GM19438 (cell line): Measurements from ENCODE around the gene CNGA4.
"Not testable (repeated sequence)": the region's sequence is repeated elsewhere in the genome, so short reads cannot be mapped to it uniquely, and the experiment has no call there.

Source experiments
- ATAC-seq: cut with Tn5 transposase; IDR thresholded peaks from one replicate; pipeline ENCODE4 v1.9.1; 2021; ENCODE audit warnings: low read depth; ENCODE audit not compliant: unreplicated experiment

Gene CNGA4

DNA sequence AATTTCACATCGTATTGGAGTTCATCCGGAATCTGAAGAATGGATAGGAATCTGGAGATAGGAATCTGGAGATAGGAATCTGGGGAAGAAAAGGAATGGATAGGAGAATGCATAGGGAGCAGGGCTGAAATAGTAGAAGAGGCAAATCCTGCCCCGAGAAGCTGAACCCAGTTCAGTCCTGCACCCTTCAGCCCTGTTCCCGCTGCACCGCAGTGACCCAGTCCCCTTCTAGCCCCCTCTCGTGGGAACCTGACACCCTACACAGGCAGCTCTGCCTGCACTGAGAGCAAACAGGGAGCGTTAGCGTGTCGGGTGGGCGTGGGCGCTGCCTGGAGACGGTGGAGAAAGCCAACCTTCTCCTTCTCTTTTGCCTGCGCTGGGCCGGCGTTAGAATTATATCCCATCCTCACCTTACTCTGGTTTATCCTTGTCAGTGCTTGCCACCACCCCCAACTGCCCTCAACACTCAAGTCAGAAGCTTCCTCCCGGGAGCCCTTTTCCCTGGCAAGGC is 19.7 kb downstream of the CNGA4 start:
- ATAC-seq, result no peak

DNA sequence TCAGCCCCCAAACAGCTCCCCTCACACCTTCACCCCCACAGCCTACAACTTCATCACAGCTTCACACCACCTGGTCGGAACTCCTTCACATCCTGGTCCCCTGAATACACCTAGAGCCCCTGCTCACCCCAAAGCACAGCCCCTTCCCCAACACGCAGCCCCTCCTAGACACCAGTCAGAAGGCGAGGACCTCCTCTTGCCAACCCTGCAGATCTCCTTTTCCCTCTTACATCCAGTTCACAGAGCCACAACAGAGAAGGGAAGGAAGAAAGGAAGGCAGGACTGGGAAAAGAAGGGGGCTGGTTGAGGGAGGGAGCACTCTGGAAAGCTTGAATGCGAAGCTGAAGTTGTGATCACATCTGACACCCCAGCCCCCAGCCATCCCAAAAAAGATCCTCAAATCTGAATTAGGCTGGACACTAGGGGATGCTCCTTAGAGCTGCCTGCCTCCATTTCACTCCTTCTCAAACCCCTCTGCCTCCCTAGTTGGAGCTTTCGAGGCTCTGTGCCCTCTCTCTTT is 21.4 kb downstream of the CNGA4 start:
- no peak for ATAC-seq

DNA sequence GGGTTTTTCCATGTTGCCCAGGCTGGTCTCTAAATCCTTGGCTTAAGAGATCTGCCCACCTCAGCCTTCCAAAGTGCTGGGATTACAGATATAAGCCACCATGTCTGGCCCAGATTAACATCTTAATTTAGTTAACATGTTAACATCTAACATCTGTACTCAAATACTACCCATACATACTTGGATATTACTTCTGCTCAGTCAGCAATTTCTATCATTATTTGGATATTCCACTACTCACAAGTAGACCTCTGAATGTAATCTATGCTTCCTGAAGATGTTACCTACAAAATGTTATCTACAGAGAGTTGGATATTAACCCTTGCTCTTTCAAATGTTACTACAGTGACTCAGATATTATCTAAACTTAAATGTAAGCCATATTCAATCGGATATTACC is 24.8 kb downstream of the CNGA4 start:
- ATAC-seq, result no peak

DNA sequence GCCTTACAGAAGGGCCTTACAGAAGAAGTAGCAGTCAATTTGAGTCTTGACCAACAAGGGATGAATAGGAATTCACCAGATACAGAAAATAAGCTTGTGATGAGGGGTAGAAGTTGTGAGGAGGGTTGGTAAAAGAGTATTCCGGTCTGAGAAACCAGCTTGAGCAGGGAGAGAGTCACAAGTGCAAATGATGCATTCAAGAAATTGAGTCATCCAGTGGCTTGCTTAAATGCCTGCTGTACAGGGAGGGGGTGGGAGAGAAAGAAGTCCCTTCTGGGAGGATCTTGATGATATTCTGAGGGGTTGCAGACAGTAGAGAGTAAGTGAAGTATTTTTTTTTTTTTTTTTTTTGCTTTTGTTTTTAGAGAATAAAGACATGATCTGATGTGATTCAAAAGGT is 29.9 kb downstream of the CNGA4 start:
- ATAC-seq, result no peak

DNA sequence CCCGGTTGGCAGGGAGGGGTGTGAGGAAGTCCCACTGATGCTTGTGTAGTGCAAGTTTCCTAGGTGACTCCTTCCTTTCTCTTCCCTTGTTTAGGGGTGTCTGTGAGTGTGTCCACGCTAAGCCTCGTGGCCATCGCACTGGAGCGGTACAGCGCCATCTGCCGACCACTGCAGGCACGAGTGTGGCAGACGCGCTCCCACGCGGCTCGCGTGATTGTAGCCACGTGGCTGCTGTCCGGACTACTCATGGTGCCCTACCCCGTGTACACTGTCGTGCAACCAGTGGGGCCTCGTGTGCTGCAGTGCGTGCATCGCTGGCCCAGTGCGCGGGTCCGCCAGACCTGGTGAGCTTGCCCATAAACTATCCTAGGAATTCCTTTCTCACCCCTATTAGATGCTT is 31.1 kb downstream of the CNGA4 start:
- no peak for ATAC-seq

DNA sequence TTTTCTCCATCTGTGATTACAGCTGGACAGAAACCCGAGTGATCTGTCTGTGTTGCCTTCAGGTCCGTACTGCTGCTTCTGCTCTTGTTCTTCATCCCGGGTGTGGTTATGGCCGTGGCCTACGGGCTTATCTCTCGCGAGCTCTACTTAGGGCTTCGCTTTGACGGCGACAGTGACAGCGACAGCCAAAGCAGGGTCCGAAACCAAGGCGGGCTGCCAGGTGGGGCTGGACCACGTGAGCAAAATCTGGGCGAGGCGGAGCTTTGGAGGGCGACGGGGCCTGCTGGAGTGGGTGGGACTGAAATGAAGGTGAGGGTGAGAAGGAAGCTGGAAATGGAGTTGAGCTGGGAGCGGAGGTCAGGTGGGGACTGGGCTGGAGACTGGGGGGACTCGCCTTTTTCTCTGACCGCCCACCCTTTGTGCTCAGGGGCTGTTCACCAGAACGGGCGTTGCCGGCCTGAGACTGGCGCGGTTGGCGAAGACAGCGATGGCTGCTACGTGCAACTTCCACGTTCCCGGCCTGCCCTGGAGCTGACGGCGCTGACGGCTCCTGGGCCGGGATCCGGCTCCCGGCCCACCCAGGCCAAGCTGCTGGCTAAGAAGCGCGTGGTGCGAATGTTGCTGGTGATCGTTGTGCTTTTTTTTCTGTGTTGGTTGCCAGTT is 31.8 kb downstream of the CNGA4 start:
- no peak for ATAC-seq

DNA sequence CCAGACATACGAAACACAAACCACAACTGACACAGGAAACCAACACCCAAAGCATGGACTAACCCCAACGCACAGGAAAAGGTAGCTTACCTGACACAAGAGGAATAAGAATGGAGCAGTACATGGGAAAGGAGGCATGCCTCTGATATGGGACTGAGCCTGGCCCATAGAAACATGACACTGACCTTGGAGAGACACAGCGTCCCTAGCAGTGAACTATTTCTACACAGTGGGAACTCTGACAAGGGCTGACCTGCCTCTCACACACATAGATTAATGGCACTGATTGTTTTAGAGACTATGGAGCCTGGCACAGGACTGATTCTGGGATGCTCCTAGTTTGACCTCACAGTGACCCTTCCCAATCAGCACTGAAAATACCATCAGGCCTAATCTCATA is 32.7 kb downstream of the CNGA4 start:
- ATAC-seq, result no peak

DNA sequence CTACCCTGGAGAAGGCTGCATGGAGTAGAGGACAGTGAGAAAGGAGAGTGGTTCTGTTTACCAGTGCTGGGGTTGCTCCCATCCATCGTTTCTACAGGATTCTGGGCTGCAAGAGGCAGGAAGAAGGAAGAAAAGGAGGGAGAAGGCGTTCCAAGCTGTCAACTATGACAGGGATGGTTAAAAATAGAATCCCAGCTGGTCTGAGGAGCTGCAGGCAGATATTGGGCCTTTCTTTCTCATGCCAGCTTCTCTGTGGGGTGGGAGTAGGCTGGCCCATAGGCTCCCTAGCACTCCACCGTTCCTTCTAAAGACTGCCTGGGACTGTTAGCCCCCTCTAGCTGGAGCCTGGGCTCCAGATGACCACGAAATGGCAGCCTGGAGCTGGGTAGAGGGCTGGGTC is 34.3 kb downstream of the CNGA4 start:
- ATAC-seq, result no peak

DNA sequence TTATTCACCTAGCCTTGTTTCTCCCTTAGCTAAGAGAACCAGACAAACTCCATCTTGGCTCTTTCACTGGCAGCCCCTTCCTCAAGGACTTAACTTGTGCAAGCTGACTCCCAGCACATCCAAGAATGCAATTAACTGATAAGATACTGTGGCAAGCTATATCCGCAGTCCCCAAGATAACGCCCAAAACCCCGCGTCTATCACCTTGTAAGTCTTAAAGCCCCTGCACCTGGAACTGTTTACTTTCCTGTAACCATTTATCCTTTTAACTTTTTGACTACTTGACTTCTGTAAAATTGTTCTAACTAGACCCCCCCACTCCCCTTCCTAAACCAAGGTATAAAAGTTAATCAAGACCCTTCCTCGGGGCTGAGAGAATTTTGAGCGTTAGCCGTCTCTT is 41.9 kb downstream of the CNGA4 start:
- not testable (repeated sequence) for ATAC-seq

DNA sequence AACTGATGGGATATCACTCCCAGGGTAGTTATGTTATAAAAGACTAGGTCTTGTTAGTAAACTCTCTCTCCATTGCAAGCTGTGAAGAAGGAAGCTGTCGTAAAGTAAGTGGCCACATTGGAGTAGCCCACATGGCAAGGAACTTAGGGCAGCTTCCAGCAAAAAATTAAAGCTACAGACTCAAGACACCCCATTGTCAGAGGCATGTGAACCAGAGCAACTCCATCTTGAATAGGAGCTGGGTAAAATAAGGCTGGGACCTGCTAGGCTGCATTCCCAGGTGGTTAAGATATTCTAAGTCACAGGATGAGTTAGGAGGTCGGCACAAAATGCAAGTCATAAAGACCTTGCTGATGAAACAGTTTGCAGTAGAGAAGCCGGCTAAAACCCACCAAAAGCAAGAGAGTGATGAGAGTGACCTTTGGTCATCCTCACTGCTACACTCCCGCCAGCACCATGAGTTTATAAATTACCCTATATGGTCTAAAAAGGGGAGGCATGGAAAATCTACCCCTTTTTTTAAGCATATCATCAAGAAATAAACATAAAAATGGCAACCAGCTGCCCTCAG is 44.6 kb downstream of the CNGA4 start:
- ATAC-seq, result no peak

DNA sequence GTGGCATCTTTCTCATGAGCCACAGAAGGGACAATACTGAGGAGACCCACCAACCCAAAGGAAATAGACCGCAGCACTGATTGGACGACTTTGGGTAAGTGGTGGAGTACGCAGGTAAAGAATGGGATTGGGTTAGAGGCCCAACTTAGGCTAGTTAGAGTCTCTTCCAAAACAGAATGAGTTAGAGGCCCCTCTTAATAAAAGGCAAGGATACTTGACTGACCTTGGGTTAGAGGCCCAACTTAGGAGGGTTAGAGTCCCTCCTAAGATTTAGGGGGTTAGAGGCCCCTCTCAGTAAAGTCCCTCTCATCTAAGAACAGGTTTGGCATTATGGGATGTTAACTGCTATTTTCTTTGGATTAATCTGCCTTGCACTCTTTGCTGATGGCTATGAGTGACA is 45.4 kb downstream of the CNGA4 start:
- ATAC-seq, result no peak

DNA sequence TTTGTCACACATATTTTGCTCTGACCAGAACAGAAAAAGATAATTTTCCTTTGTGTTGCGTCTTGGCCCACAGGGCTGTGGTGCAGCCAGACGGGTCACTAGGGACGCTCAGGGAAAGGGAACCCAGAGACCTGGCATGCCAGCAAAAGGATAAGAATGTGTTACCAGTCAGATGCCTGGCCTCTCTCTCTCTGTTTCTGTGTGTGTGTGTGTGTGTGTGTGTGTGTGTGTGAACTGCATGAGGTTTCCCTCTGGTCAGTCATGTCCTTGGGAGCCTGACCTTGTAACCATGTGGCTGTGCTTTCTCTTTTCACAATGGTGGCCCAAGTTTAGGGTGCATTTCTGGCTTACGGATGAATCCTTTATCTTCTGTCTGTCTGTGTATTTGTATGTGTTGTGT is 46.1 kb downstream of the CNGA4 start:
- no peak for ATAC-seq
